Mesendoderm (in vitro differentiated cells): ENCODE results near the gene LRRC45. TPM values are rescaled to one million over a fixed set of nuclear protein-coding genes. Genes with fewer than 3 reads are reported as not detected.

Source experiments
- DNase-seq: peaks from one replicate; pipeline ENCODE4 v3.0.0; 2013
- H2AK5ac ChIP-seq: 2 replicates; pipeline ENCODE4 v1.6.1; 2013; ENCODE audit warnings: low read length, inconsistent platforms
- H2BK120ac ChIP-seq: 2 replicates; pipeline ENCODE4 v1.6.1; 2013; ENCODE audit warnings: low read depth, mild to moderate bottlenecking, low read length, moderate library complexity, mixed read lengths
- H2BK15ac ChIP-seq: replicated peaks from 2 replicates; pipeline ENCODE4 v1.6.1; 2013; ENCODE audit warnings: low read depth, mild to moderate bottlenecking, moderate library complexity
- H2BK5ac ChIP-seq: 2 replicates; pipeline ENCODE4 v1.6.1; 2013; ENCODE audit warnings: low read length, inconsistent platforms
- H3K18ac ChIP-seq: 2 replicates; pipeline ENCODE4 v1.6.1; 2013; ENCODE audit warnings: mild to moderate bottlenecking, low read length, mixed read lengths
- H3K23ac ChIP-seq: one replicate; pipeline ENCODE4 v1.6.1; 2013; ENCODE audit warnings: low read length
- H3K27ac ChIP-seq: 2 replicates; pipeline ENCODE4 v1.5.1; 2013; ENCODE audit warnings: low read depth, mild to moderate bottlenecking, inconsistent platforms, low read length, moderate library complexity
- H3K27me3 ChIP-seq: 2 replicates; pipeline ENCODE4 v1.6.1; 2013; ENCODE audit warnings: low read length, control low read depth, mild to moderate bottlenecking, inconsistent platforms; ENCODE audit not compliant: insufficient read depth, poor library complexity
- H3K36me3 ChIP-seq: 2 replicates; pipeline ENCODE4 v1.6.1; 2013; ENCODE audit warnings: low read length, inconsistent platforms; ENCODE audit not compliant: control insufficient read depth, insufficient read depth
- H3K4ac ChIP-seq: one replicate; pipeline ENCODE4 v1.6.1; 2013; ENCODE audit warnings: low read depth, mild to moderate bottlenecking, low read length, moderate library complexity
- H3K4me1 ChIP-seq: 2 replicates; pipeline ENCODE4 v1.6.1; 2013; ENCODE audit warnings: low read depth, low read length, inconsistent platforms; ENCODE audit not compliant: control insufficient read depth
- H3K4me2 ChIP-seq: 2 replicates; pipeline ENCODE4 v1.6.1; 2013; ENCODE audit warnings: low read length
- H3K4me3 ChIP-seq: 2 replicates; pipeline ENCODE4 v1.5.1; 2013; ENCODE audit warnings: mild to moderate bottlenecking, low read length
- H3K56ac ChIP-seq: one replicate; pipeline ENCODE4 v1.6.1; 2013; ENCODE audit warnings: low read length
- H3K79me1 ChIP-seq: 2 replicates; pipeline ENCODE4 v1.6.1; 2013; ENCODE audit warnings: low read length, inconsistent platforms
- H3K79me2 ChIP-seq: 2 replicates; pipeline ENCODE4 v1.6.1; 2013; ENCODE audit warnings: mild to moderate bottlenecking, low read length; ENCODE audit not compliant: control insufficient read depth, insufficient read depth
- H3K9ac ChIP-seq: 2 replicates; pipeline ENCODE4 v1.6.1; 2013; ENCODE audit warnings: low read length, inconsistent platforms
- H4K5ac ChIP-seq: one replicate; pipeline ENCODE4 v1.6.1; 2013; ENCODE audit warnings: low read length
- H4K8ac ChIP-seq: one replicate; pipeline ENCODE4 v1.6.1; 2013; ENCODE audit warnings: low read depth, mild to moderate bottlenecking, control low read depth, low read length, moderate library complexity
- WGBS: extraction: QIAGEN DNeasy Blood & Tissue Kit; methylation state at CpG from one replicate; pipeline ENCODE4 v1.1.7; 2013; ENCODE audit warnings: low lambda C conversion rate, missing lambda C conversion rate; ENCODE audit not compliant: insufficient coverage; ENCODE audit errors: extremely low coverage; 5-methylcytosine and 5-hydroxymethylcytosine counted together
- polyA plus RNA-seq, 2 experiments: library from polyadenylated mRNA; stranded (reverse); fragments of 200-250 nt; gene quantifications; one replicate each; pipeline ENCODE4 v1.2.3, GENCODE V29; 2013

The LRRC45 gene
- 8.5 TPM for polyA plus RNA-seq (2013, experiment 1 of 2)
- 8.7 TPM for polyA plus RNA-seq (2013, experiment 2 of 2)

DNA sequence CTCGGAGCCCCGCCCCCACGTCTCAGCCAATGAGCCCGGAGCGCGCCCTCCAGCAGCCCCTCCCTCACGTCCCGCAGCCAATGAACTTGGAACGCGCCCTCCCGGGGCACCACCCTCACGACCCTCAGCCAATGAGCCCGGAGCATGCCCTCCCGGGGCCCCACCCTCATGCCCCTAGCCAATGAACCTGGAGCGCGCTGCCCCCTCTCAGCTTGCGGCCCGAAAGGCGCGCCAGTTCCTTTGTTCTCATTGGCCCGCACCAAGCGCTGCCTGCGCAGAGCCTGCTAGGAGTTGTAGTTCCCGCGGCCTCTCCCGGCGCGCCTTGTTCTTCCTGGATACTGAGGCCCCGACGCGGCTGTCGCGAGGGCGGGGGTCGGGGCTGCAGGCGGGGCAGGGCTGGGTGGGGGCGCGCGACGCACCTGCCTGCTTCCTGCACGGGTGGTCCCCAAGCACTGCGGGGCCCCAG, at the start of gene LRRC45:
LRRC45 (plus strand) TSS at position 325 of the 466 bp plus-strand sequence. CDS start 339 bp downstream, outside the sequence.
- Histone ChIP-seq H3K18ac (peak within 1 kb of the TSS; percentile 11), H2BK120ac (no peak within 1 kb of the TSS), H3K4me2 (peak within 1 kb of the TSS; percentile 98), H2AK5ac (no peak within 1 kb of the TSS), H3K4ac (no peak within 1 kb of the TSS), H4K5ac (no peak within 1 kb of the TSS), H3K27me3 (no peaks in the 10 kb centered on the region), H3K79me1 (peaks cover 8% of the 10 kb centered on the region), H3K36me3 (no peaks in the 10 kb centered on the region), H3K27ac (no peak within 1 kb of the TSS), H3K23ac (peak within 1 kb of the TSS; percentile 80), H3K56ac (peak within 1 kb of the TSS; percentile 98), H3K79me2 (peaks cover 8% of the 10 kb centered on the region), H3K9ac (peak within 1 kb of the TSS; percentile 96), H3K4me1 (no peaks in the 10 kb centered on the region), H4K8ac (no peak within 1 kb of the TSS), H2BK15ac (no peak within 1 kb of the TSS), H2BK5ac (no peak within 1 kb of the TSS), H3K4me3 (peak within 1 kb of the TSS; percentile 91)
- WGBS = no CpG with 5 or more reads among the region's 42 CpGs
- peak; percentile 100 for DNase-seq

GRCh38 chr17:81973432-81973831, 49.7 kb upstream of the LRRC45 start:
- H3K27ac ChIP-seq = no peak overlapping the region
- no peak overlapping the region for H3K18ac ChIP-seq
- H3K4me1 ChIP-seq = no peaks in the 10 kb centered on the region
- no peaks in the 10 kb centered on the region for H3K36me3 ChIP-seq
- no peak overlapping the region for H4K8ac ChIP-seq
- no peak overlapping the region for H3K56ac ChIP-seq
- H3K23ac ChIP-seq = no peak overlapping the region
- no peak overlapping the region for H3K9ac ChIP-seq
- H3K4me2 ChIP-seq = no peak overlapping the region
- H2BK5ac ChIP-seq = no peak overlapping the region
- H2BK15ac ChIP-seq = no peak overlapping the region
- H3K4me3 ChIP-seq = no peak overlapping the region
- H3K79me1 ChIP-seq = no peaks in the 10 kb centered on the region
- H4K5ac ChIP-seq = no peak overlapping the region
- H3K27me3 ChIP-seq = no peaks in the 10 kb centered on the region
- no peak overlapping the region for H3K4ac ChIP-seq
- no peaks in the 10 kb centered on the region for H3K79me2 ChIP-seq
- no peak overlapping the region for H2BK120ac ChIP-seq
- no peak overlapping the region for H2AK5ac ChIP-seq
- no peak for DNase-seq

- H2BK5ac ChIP-seq = no peak overlapping the region
- no peak overlapping the region for H4K5ac ChIP-seq
- DNase-seq = peak; percentile 70
- H3K79me1 ChIP-seq = peaks cover 3% of the 10 kb centered on the region
- peak overlapping the region; percentile 88 for H3K9ac ChIP-seq
- H3K18ac ChIP-seq = peak overlapping the region; percentile 69
- no peaks in the 10 kb centered on the region for H3K36me3 ChIP-seq
- no peak overlapping the region for H4K8ac ChIP-seq
- no peaks in the 10 kb centered on the region for H3K27me3 ChIP-seq
- peak overlapping the region; percentile 92 for H3K4me2 ChIP-seq
- H3K4ac ChIP-seq = peak overlapping the region; percentile 28
- H2BK15ac ChIP-seq = no peak overlapping the region
- H2BK120ac ChIP-seq = peak overlapping the region; percentile 0
- no CpG with 5 or more reads among the region's 30 CpGs for WGBS
- peak overlapping the region; percentile 98 for H3K56ac ChIP-seq
- H3K27ac ChIP-seq = no peak overlapping the region
- H3K23ac ChIP-seq = peak overlapping the region; percentile 89
- H3K79me2 ChIP-seq = peaks cover 2% of the 10 kb centered on the region
- H3K4me1 ChIP-seq = no peaks in the 10 kb centered on the region
- peak overlapping the region; percentile 38 for H2AK5ac ChIP-seq
- peak overlapping the region; percentile 38 for H3K4me3 ChIP-seq
These were observed 46.5 kb upstream of the LRRC45 start for GRCh38 chr17:81976332-81977210.

DNA sequence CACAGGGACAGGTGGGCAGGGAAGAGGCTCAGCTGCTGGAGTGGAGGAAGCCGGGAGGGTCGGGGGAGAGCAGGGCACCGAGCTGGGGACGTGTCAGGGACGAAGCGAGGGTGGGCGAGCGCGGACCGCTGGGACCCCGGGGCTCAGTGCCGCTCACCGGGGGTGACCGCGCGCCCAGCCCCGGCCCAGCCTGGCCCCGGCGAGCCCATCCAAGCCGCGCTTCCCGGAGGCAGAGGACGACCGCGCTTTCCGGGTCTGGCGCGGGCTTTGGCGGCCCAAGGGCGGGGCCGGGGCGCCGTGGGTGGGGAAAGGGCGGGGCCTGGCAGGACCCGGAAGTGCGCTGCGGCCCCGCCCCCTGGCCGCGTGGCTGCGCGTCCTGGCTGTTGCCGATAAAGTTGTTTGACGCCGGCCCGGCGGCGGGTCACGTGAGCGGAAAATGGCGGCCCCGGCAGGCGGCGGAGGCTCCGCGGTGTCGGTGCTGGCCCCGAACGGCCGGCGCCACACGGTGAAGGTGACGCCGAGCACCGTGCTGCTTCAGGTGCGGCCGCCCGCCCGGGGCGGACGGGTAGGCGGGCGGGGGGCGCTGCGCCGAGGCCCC, 45.8 kb upstream of the LRRC45 start, which contains the start of gene ASPSCR1:
ASPSCR1 (plus strand) TSS at position 419 of the 598 bp plus-strand sequence; CDS start at position 437, 18 bp downstream.
- peak within 1 kb of the TSS; percentile 92 for H3K4me2 ChIP-seq
- peak; percentile 93 for DNase-seq
- H3K56ac ChIP-seq = peak within 1 kb of the TSS; percentile 98
- peak within 1 kb of the TSS; percentile 38 for H2AK5ac ChIP-seq
- peaks cover 3% of the 10 kb centered on the region for H3K79me1 ChIP-seq
- H3K36me3 ChIP-seq = no peaks in the 10 kb centered on the region
- H2BK5ac ChIP-seq = no peak within 1 kb of the TSS
- H4K8ac ChIP-seq = no peak within 1 kb of the TSS
- peak within 1 kb of the TSS; percentile 0 for H2BK120ac ChIP-seq
- WGBS = no CpG with 5 or more reads among the region's 76 CpGs
- H3K27me3 ChIP-seq = no peaks in the 10 kb centered on the region
- no peak within 1 kb of the TSS for H4K5ac ChIP-seq
- H3K79me2 ChIP-seq = peaks cover 2% of the 10 kb centered on the region
- peak within 1 kb of the TSS; percentile 100 for H3K23ac ChIP-seq
- peak within 1 kb of the TSS; percentile 84 for H3K4ac ChIP-seq
- H2BK15ac ChIP-seq = no peak within 1 kb of the TSS
- peak within 1 kb of the TSS; percentile 51 for H3K27ac ChIP-seq
- H3K9ac ChIP-seq = peak within 1 kb of the TSS; percentile 88
- no peaks in the 10 kb centered on the region for H3K4me1 ChIP-seq
- H3K18ac ChIP-seq = peak within 1 kb of the TSS; percentile 93
- H3K4me3 ChIP-seq = peak within 1 kb of the TSS; percentile 71

GRCh38 chr17:81978524-81979298, 44.4 kb upstream of the LRRC45 start:
- no CpG with 5 or more reads among the region's 27 CpGs for WGBS
- Histone ChIP-seq H2AK5ac (no peak overlapping the region), H3K27ac (no peak overlapping the region), H3K4ac (no peak overlapping the region), H2BK5ac (no peak overlapping the region), H3K79me1 (peaks cover 3% of the 10 kb centered on the region), H3K4me2 (no peak overlapping the region), H2BK15ac (no peak overlapping the region), H4K5ac (no peak overlapping the region), H4K8ac (no peak overlapping the region), H3K23ac (no peak overlapping the region), H3K4me1 (no peaks in the 10 kb centered on the region), H3K79me2 (peaks cover 2% of the 10 kb centered on the region), H3K4me3 (no peak overlapping the region), H3K27me3 (no peaks in the 10 kb centered on the region), H3K36me3 (no peaks in the 10 kb centered on the region), H2BK120ac (no peak overlapping the region), H3K56ac (no peak overlapping the region), H3K18ac (no peak overlapping the region), H3K9ac (no peak overlapping the region)
- DNase-seq = no peak
